NCI-H446 (cell line): ENCODE measurements around the gene R3HDM1.
A peak's percentile ranks its signal among the peaks of the same experiment; 100 is the strongest.
"Not testable (repeated sequence)": the region's sequence is repeated elsewhere in the genome, so short reads cannot be mapped to it uniquely, and the experiment has no call there.

ENCODE experiments used
- DNase-seq, 2 experiments: peaks; one replicate each; lab custom pipeline; 2025; lab: John Stamatoyannopoulos, UW

Gene R3HDM1

DNA sequence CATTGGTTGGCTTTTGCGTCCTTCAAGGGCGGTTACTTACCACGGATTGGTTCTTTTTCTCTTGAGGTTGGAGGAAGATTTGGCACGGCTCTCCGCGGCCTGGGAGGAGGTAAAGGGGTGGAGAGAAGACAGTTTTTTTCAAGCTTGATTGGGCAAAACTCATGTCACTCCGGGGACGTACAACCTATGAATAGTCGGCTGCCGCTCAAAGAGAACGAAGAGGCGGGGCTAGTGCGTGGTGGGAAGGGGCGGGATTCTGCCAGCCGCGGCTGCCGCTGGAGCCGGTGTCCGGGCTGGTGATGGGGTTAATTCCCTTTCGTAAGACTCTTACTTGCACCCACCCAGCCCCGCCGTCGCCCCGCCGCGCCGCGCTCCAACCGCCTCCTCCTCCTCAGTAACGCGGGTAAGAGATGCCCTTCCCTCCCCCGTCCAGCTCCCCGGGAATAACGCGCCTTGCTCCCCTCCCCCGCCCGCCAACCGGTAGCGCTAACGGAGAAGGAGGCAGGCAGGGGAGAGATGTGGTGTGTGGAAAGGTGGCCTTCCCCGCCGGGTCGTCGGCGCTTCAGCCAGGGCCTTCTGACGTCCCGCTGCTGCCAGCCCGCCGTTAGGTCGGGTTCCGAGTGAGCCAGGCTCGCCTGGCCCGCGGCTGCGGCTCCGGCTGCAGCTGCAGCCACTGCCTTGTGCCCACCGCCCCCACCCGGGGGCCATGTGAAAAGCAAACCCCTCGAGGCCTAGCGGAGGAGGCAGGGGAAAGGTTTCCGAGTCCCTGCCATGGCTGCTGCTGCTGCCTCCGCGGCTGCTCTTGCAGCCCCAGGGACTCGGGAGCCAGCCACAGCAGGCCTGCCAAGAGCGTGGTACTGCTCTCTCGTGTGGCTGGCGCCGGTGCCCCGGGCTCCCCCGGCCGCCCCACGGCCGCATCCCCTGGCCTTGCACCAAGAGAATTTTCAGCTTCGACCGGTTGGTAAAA is at the start of gene R3HDM1:
R3HDM1 (plus strand) TSS at position 254 of the 967 bp plus-strand sequence. CDS start 73,362 bp downstream, outside the sequence.
- peak; percentile 99 to 100 for DNase-seq

DNA sequence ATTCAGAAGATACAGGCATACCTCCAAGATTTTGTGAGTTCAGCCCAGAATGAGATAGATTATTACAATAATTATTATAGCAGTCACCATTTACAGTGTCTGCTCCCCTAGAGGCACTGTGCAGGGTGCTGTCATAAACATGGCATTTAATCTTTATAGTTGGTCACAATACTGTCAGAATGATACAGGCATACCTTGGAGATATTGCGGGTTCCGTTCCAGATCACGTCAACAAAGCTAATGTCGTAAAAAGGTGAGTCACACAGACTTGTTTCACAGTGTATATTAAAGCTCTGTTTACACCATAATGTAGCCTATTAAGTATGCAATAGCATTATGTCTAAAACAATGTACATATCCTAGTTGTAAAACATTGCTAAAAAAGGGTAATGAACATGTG is 45.8 kb upstream of the R3HDM1 start:
- no peak for DNase-seq

DNA sequence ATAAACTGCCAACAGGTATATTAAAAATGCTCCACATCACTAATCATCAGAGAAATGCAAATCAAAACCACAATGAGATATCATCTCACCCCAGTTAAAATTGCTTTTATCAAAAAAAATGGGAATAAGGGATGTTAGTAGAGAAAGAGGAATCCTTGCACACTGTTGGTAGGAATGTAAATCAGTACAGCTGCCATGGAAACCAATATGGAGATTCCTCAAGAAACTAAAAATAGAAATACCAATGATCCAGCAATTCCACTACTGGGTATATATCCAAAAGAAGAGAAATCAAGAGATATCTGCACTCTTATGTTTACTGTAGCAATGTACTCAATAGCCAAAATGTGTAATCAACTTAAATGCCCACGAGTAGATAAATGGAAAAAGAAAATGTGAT is 40.9 kb upstream of the R3HDM1 start:
- DNase-seq, result no peak

DNA sequence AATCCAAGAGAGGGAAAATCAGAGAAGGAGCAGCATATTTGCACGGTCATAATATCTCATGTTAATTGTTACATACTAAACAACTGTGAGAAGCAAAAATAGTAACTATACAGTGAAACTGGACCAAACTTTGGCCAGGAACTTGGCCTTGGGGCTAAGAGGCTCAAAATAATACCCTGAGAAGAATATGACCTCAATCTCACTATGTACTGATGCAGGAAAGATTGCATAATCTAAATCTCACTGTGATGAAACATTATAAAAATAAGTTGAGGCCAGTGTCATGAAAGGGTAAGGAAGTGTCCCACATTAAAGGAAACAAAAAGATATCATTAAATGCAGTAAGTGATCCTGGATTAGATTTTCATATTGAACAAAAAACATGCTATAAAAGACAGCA is 36.8 kb upstream of the R3HDM1 start:
- DNase-seq, result no peak

DNA sequence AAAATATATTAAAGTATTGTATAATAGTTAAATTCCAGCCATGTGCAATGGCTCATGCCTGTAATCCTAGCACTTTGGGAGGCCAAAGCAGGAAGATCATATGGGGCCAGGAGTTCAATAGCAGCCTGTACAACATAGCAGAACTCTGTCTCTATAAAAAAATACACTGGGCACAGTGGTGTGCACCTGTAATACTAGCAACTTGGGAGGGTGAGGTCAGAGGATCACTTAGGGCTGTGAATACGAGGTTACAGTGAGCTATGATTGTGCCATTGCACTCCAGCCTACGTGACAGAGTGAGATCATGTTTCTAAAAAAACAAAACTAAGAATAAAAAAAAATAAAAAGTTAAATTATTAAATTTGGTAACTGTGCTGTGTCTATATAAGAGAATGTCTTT is 36.4 kb upstream of the R3HDM1 start:
- DNase-seq, result no peak

DNA sequence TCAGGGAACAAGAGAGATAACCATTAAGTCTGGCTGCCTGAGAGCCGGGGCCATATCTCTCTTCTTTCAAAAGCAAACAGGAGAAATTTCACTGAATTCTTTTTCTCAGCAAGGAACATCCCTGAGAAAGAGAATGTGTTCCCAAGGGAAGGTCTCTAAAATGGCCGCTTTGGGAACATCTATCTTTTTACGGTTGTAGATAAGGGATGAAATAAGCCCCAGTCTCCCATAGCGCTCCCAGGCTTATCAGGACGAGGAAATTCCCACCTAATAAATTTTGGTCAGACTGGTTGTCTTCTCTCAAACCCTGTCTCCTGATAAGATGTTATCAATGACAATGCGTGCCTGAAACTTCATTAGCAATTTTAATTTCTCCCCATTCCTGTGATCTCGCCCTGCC is 32.7 kb upstream of the R3HDM1 start:
- not testable (repeated sequence) for DNase-seq

DNA sequence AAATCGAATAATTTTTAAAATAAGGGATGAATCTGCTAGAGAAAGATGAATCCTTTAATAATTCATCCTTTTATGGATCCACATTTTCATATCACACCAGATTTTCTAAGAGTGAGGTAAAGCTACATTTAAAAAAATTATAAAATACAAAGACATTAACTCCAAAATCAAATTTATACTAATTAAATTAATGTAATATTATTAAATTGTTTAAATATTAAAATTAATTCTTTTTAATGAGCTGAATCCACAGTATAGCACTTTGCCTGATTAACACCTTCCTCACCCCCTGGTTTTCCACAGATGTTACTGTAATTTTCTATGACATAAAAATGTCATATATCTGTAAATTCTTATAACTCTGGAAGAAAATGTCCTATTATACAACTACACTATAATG is 26.5 kb upstream of the R3HDM1 start:
- DNase-seq, result no peak

DNA sequence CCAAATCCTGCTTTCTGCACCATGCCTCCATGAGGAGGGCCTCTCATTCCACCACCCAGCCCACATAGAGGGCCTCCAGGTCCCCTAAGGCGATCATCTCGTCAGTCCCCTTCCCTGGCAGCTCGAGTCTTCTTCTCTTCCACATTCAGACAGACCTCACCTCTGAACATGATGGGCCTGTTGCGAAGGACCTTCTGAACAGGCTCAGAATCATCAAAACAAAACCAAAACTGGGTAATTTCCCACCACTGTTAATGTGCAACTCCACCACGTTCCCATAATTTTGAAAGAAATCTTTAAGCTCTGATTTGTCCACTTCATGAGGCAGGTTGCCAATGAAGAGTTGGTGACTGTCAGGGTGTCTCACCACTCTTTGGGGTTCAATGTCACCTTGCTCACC is 20.7 kb upstream of the R3HDM1 start:
- DNase-seq, result no peak

DNA sequence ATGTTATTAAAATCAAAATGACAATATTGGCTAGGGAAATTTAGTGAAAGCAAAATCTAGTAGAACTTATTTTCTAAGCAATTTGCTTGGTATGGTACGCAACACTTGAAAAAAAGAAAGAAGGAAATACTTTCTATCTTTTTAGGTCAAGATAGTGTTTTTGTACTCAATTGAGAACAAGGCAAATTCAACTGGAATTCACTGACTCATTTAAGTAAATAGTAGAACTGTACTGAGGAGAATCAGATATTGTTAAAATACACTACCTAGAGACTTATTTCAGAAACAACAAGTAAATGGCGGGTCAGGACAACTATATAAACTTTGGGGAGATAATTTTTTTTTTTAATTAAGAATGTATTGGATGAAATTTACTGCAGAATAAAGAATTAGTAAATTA is 19.2 kb upstream of the R3HDM1 start:
- no peak for DNase-seq

DNA sequence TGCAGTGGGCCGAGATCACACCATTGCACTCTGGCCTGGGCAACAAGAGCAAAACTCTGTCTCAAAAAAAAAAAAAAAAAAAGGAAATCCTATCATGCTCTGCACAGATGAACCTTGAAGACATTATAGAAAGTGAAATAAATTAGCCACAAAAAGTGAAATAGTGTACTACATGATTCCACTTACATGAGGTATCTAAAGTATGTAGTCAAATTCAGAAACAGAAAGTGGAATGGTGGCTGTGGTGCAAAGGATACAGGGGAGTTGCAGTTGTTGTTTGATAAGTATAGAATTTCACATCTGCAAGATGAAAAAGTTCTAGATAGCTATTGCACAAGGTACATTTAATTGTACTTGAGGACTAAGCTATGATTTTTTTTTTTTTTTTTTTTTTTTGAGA is 5.5 kb upstream of the R3HDM1 start:
- no peak for DNase-seq

DNA sequence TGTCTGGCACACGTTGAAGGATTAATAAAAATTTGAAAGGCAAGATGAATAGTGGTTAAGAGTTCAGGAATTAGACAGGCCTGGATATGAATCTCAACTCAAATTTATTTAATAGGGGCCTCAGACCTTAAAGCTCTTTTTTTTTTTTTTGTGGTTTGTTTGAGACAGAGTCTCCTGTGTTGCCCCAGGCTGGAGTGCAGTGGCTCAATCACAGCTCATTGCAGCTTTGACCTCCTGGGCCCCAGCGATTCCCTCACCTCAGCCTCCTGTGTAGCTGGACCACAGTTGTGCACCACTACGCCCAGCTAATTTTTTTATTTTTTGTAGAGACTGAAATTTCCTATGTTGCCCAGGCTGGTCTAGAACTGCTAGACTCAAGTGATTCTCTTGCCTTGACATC is 3.3 kb upstream of the R3HDM1 start:
- DNase-seq, result no peak

DNA sequence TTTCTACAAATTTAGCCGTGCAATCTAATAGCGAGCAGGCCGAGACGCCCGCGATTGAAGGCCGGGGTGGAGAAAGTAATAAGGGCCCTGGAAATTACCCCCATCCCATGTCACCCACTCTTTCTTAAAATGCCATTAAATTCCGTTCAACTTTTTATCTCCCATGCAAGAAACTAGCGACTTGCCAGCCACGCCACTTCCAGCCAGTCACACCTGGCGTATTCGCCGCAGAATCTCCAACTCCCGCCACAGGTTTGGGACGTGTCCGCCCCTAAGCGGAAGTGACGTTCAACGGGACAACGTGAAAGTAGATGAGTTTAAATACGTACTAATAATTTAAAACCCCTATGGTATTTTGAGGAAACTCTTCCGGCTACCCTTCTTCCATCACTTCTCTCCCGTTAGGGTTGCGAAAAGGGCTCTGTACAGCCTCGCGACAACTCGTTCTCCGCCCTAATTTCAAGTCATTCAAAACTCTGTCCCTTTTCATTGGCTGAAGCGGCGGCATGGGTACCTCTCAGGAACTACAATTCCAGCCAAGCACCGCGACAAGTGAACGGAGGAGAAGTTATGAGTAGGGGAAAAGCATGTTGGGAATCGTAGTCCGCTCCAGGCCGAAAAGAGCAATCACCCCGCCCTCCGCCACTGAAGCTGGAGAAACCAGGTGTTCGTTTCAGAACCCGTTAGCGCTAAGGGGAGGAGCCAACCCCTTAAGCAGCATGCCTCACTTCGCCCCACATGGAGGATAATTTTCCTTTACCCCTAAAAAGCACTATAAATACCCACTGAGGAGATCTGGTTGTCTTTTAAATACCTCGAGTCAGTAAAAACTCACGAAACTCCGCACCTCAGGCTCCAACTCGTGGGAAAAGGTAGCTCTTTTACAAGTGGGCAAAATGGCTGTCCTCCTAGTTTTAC is 712 bp upstream of the R3HDM1 start, which contains the start of gene ZRANB3:
ZRANB3 (minus strand) TSS at position 906 of the 918 bp plus-strand sequence.
- peak; percentile 96 to 97 for DNase-seq

DNA sequence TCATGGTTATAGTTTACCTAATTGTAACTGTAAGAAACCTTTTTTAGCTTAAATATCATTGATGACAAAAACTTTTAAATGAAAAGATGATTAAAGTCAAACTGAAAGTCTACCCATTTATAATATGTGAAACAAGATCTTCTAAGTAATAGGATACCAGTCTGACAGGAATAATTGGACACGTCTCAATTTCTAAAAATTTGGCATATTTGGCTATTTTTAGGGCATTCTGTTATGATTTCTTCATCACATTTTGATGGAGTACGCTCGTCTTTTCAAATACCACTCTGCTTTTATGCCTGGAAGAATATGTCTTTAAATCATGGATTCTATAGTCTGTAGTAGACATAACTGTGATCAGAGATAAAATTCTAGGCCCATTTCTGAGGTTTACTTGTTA is 1.3 kb downstream of the R3HDM1 start:
- DNase-seq, result no peak

DNA sequence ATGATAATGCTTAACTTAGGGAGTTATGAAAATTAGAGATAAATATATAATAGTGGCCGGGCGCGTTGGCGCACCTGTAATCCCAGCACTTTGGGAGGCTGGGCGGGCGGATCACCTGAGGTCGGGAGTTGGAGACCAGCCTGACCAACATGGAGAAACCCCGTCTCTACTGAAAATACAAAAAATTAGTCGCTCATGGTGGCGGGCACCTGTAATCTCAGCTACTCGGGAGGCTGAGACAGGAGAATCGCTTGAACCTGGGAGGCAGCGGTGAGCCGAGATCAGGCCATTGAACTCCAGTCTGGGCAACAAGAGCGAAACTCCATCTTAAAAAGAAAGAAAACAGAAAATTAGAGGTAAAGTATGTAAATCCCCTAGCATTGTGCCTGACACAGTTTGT is 2.3 kb downstream of the R3HDM1 start:
- not testable (repeated sequence) for DNase-seq

DNA sequence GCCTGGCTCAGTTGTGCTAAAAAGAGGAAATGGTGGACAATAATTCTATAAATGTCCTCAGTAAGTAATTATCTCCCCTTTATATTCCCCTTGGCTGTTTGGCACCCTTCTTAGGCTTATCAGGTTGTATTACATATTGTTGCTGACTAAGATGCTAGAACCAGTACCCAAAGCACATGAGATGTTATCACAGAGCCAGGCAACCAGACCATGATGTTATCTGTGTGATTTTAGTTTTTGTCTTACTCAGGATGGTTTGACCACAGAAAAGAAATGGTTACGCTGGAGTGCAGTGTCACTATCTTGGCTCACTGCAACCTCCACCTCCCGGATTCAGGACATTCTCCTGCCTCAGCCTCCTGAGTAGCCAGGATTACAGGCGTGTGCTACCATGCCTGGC is 15.2 kb downstream of the R3HDM1 start:
- no peak for DNase-seq

DNA sequence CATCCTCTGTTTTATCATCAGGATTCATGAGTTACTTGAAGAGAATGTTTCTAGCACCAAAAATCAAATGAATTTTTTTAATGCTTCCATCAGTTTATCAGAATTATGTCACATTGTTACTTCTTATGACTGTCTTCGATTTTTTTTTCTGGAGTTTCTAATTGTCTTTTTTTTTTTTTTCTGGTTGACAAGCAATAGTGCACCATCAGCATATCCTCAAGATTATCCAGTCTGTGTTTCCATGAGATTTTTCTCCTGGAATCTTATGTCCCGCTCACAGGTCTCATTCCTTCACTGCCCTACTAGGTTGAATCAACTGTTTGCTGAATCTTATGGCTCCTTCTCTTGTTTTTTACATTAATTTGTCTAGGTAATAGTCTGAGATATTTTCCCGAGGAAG is 16.0 kb downstream of the R3HDM1 start:
- no peak for DNase-seq

DNA sequence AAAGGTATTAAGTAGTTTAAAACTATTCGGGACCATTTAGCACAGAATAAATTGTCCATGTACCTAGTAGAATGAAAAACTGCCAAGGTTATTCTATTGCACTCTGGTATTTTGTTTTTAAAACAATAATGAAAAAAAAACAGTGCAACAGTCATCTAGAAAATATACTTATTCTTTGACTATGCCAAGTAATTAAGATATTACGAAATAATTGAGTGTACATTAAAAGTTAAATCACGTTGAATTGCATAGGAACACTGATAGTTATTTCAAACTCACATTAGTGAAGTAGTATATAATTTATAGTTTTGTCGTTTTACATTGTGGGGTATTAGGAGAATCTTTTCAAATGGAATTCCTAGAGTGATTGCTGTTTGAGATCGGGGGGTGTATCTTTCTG is 20.1 kb downstream of the R3HDM1 start:
- DNase-seq, result no peak

DNA sequence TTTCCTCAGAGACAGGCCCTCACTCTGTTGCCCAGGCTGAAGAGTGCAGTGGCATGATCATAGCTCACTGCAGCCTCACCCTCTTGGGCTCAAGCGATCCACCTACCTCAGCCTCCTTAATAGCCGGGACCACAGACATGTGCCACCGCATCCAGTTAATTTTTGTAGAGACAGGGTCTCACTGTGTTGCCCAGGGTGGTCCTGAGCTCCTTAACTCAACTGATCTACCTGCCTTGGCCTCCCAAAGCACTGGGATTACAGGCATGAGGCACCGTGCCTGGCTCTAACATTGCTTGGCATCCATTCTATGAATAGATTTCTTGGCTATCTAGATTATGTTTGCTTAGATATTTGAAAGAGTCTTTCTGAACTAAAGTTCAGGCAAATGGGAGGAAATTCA is 21.6 kb downstream of the R3HDM1 start:
- DNase-seq, result no peak

DNA sequence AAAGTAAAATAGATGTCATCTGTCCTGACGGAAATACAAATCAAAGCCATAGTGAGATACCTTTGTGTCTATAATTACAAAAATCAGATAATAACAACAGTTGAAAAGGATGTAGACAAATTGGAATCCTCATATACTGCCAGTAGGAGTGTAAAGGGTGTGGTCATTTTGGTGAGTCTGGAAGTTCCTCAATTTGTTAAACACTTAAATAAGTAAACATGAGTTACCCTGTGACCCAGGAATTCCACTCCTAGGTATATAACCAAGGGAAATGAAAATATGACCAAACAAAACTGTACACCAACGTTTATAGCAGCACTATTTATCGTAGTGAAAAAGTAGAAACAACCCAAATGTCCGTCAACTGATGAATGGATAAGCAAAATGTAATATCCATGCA is 24.0 kb downstream of the R3HDM1 start:
- DNase-seq, result no peak

DNA sequence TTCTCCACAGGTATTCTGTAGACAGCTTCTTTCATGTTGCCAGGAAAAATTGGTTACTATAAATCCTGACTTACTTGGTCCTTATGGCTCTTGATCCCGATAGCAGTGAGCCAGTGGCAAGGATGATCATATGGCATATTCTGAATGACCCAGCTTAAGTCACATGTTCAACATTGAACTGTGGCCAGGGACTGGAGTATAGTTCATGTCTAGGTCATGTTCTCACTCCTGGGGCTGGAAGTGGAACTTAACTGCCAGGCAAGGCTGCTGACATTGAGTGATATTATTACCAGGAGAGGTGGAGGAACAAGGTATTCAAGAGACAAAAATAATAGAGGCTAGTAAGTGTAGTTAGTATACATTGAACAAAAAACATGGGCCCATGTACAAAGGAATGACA is 26.2 kb downstream of the R3HDM1 start:
- no peak for DNase-seq

DNA sequence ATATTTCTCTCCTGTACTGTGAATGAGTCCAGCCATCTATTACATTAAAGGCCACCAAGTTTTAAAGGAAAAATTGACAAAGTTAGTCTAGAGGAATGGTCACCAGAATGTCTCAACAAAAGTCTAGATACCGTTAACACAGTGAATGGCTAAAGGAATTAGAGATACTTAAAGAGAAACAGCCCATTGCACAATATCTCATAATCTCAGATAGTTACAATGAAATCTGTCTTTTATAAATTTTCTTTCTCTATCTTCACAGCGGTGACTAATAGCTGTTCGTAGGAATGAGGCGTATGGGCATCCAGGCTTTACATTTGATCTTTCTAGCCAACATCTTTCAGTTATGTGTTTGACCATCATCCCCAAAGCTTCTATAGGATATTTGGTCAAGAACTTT is 30.6 kb downstream of the R3HDM1 start:
- no peak for DNase-seq

DNA sequence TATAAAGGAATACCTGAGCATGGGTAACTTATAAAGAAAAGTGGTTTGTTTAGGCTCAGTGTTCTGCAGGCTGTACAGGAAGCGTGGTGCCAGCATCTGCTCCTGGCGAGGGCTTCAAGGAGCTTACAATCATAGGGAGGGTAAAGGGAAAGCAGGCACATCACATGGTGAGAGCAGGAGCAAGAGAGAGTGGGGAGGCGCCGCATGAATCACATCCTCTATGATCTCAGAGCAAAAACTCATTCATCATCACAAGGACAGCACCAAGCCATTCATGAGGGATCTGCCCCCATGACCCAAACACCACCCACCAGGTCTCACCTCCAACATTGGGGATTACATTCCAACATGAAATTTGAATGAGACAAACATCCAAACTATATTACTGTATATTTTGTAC is 32.5 kb downstream of the R3HDM1 start:
- no peak for DNase-seq

DNA sequence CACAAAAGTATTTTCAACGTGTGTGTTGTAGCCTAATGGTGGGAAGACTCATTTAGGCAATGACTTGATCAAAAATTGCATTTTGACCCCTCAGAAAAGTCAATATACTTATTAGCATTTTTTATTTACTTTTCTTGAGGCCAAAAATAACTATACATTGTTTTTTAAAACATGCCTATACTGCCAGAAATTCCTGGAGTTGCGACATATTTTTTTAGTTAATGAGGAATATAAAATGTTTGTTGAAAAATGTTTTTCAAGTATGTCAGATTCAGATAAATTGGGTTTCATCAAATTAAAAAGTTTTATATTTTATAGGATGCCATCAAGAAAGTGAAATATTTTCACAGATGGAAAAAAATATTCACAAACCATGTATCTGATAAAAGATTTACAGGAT is 39.6 kb downstream of the R3HDM1 start:
- no peak for DNase-seq
